AG09319 (cell line): Measurements from ENCODE around the gene AK3.

Experiments
- DNase-seq: peaks from one replicate; pipeline ENCODE4 v3.0.0-alpha.2; 2010; ENCODE audit warnings: low read depth; ENCODE audit errors: extremely low read depth
- CTCF ChIP-seq: IDR thresholded peaks from 2 replicates; pipeline ENCODE4 v1.5.1; 2011; ENCODE audit warnings: low read depth, mild to moderate bottlenecking, inconsistent platforms, low read length, moderate library complexity

The AK3 gene

GRCh38 chr9:4686112-4686511 lies 54.9 kb downstream of the AK3 start:
- DNase-seq = no peak
- no peak for TF ChIP-seq CTCF

- no peak for TF ChIP-seq CTCF
- no peak for DNase-seq
Observed at GRCh38 chr9:4684820-4685219, 56.2 kb downstream of the AK3 start.

- DNase-seq = no peak
- no peak for TF ChIP-seq CTCF
Observed at GRCh38 chr9:4680750-4681149, 60.3 kb downstream of the AK3 start.

DNA sequence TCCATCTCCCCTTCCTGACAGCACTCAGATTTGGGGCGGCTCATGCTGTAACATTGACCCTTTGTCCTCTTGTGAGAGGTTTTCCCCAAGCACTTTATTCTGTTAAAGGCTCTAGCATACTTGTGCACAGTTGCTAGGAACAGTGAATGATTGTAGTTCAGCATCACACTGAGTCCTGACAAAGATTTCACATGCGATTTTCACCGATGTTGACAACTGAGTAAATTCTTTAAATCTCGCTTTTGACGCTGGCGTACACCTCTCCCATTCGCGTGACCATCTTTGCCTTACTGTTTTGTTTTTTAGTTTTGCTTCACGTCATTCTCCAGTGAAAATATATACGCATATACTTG lies 60.9 kb downstream of the AK3 start:
- TF ChIP-seq CTCF = no peak
- no peak for DNase-seq

GRCh38 chr9:4679268-4680172 lies 61.5 kb downstream of the AK3 start, which contains the start of gene CDC37L1:
Gene CDC37L1, plus strand, starts transcription at chr9:4679569. Its CDS starts 199 bp downstream, at chr9:4679768.
- DNase-seq = peak; percentile 87
- TF ChIP-seq CTCF = peak; percentile 54

GRCh38 chr9:4678679-4679267 lies 62.2 kb downstream of the AK3 start:
- DNase-seq = no peak

More at GRCh38 chr9:4678679-4679267, 62.2 kb downstream of the AK3 start:
- TF ChIP-seq CTCF = no peak
